SK-N-MC (cell line): Measurements from ENCODE around the gene TYW1B.
"Not testable (repeated sequence)": the region's sequence is repeated elsewhere in the genome, so short reads cannot be mapped to it uniquely, and the experiment has no call there.

Source experiments
- DNase-seq: peaks from one replicate; pipeline ENCODE4 v3.0.0-alpha.2; 2011; ENCODE audit warnings: low read depth, low spot score
- H3K27ac ChIP-seq: fragments of 200-600 bp; sonication (generic); 2 replicates; pipeline ENCODE4 v1.5.1; 2016; ENCODE audit warnings: mixed run types
- H3K36me3 ChIP-seq: fragments of 200-600 bp; sonication (generic); 2 replicates; pipeline ENCODE4 v1.6.1; 2017; ENCODE audit warnings: antibody characterized with exemption, low read length, mixed read lengths; ENCODE audit not compliant: insufficient read depth
- H3K4me3 ChIP-seq: fragments of 200-600 bp; sonication (generic); 2 replicates; pipeline ENCODE4 v1.5.1; 2016
- H3K9ac ChIP-seq: fragments of 200-600 bp; sonication (generic); 2 replicates; pipeline ENCODE4 v1.8.0; 2017; ENCODE audit warnings: mixed run types, mixed read lengths; ENCODE audit not compliant: insufficient read length
- H3K9me3 ChIP-seq: fragments of 200-600 bp; sonication (generic); 2 replicates; pipeline ENCODE4 v1.6.1; 2017; ENCODE audit warnings: low read depth, mild to moderate bottlenecking, antibody characterized with exemption, low read length, moderate library complexity, mixed read lengths
- POLR2AphosphoS5 ChIP-seq: IDR thresholded peaks from 2 replicates; pipeline ENCODE4 v1.6.1; 2012; ENCODE audit warnings: mild to moderate bottlenecking, low read depth, low read length, borderline replicate concordance

TYW1B gene, protein sequence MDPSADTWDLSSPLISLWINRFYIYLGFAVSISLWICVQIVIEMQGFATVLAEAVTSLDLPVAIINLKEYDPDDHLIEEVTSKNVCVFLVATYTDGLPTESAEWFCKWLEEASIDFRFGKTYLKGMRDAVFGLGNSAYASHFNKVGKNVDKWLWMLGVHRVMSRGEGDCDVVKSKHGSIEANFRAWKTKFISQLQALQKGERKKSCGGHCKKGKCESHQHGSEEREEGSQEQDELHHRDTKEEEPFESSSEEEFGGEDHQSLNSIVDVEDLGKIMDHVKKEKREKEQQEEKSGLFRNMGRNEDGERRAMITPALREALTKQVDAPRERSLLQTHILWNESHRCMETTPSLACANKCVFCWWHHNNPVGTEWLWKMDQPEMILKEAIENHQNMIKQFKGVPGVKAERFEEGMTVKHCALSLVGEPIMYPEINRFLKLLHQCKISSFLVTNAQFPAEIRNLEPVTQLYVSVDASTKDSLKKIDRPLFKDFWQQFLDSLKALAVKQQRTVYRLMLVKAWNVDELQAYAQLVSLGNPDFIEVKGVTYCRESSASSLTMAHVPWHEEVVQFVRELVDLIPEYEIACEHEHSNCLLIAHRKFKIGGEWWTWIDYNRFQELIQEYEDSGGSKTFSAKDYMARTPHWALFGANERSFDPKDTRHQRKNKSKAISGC

DNA sequence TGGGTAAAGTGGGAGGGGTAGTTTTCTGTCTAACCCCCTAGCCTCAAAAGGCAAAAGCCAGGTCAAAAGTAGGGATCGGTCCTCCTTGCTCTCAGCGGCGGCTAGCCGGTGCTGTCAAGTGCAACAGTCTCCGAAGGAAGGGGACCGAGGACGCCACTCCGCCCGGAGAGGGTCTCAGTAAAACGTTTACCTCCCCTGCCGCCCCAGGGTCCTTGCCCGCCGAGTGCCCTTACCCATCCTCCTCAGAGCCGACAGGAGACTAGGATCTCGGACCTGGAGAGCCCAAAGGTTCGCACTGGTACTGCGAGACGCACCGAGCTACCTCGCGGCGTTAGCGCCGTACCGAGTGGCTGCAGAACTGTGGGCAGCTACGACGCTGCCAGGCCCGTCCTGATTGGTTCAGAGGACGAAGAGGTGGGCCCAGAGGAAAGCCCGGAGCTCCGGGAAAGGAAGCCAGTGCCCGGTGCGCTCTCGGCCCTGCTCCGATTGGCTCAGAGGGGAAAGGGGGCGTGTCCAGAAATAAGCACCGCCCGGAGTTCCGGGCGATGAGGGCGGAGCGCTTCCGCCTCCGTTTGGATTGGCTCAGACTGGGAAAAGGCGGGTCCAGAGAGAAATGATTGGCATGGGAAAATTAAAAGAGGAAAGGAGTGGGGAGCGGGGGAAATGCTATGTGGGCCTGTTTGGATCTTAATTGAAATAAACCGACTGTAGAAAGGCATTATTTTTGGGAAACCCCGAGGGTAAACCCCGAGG, at the start of gene TYW1B:
Gene TYW1B, minus strand, starts transcription at position 362 of the 753 bp plus-strand sequence. Its CDS starts 125 bp downstream, at position 237.
- Histone ChIP-seq H3K4me3 (peak within 1 kb of the TSS; percentile 85), H3K36me3 (peaks cover 17% of the 10 kb centered on the region), H3K9ac (peak within 1 kb of the TSS; percentile 76)
- not testable (repeated sequence) for H3K27ac ChIP-seq, H3K9me3 ChIP-seq
- DNase-seq = peak; percentile 88
- peak; percentile 81 for TF ChIP-seq POLR2AphosphoS5

DNA sequence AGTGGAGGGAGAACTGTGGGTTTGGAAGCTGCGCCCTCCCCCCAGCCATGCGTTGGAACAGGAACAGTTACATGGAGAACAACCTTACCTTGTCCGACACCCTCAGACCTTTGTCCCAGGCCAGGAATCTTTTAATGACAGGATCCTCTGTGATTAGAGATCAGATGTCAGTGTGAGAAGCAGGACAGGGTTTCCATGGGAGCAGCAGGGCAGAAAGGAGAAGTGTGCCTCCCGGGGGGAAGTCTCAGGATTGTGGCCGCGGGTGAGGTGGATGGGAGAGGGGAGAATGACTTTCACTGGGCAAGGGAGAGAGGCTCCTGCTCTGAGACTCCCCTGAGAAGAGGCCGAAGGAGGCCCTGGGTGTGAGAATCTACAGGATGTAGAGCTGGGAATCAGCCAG, 39.6 kb upstream of the TYW1B start:
- H3K9ac ChIP-seq, H3K4me3 ChIP-seq, DNase-seq, H3K36me3 ChIP-seq, H3K9me3 ChIP-seq, H3K27ac ChIP-seq: not testable (repeated sequence)

DNA sequence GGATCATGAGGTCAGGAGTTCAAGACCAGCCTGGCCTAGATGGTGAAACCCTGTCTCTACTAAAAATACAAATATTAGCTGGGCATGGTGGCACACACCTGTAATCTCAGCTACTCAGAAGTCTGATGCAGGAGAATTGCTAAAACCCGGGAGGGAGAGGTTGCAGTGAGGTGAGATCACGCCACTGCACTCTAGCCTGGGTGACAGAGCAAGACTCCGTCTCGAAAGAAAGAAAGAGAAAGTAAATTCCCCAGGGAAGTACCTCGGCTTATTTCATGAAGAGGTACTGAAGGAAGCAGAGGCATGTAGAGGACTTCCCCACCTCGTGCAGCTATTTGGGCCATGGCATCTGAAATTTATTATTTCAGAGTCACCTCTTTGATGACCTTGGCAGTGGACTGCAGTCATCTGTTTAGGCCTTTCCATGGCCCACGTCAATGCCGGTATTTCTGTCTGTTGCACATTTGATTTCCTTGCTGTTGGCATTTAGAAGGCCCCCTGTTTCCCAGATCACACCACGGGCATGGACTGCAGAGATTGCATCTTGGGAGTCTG, 30.9 kb upstream of the TYW1B start:
- H3K9me3 ChIP-seq, H3K36me3 ChIP-seq, H3K9ac ChIP-seq, H3K27ac ChIP-seq, H3K4me3 ChIP-seq, DNase-seq: not testable (repeated sequence)

DNA sequence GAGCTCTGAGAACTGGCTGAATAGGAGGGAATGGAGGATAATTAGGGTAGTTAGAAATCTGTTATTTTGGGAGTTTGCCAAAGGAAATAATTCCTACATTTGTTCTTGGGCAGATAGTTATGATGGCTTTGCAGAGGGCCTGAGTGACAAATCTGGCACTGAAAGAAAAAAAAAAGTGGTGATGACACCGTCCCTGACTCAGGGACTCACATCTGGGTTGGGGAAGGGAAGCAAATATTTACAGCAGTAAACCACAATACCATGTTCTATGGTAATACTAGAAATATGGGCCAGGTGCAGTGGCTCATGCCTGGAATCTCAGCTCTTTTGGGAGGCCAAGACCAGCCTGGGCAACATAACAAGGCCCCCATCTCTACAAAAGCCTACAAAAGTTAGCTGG, 29.9 kb upstream of the TYW1B start:
- not testable (repeated sequence) for H3K36me3 ChIP-seq, DNase-seq, H3K4me3 ChIP-seq, H3K27ac ChIP-seq, H3K9me3 ChIP-seq, H3K9ac ChIP-seq

DNA sequence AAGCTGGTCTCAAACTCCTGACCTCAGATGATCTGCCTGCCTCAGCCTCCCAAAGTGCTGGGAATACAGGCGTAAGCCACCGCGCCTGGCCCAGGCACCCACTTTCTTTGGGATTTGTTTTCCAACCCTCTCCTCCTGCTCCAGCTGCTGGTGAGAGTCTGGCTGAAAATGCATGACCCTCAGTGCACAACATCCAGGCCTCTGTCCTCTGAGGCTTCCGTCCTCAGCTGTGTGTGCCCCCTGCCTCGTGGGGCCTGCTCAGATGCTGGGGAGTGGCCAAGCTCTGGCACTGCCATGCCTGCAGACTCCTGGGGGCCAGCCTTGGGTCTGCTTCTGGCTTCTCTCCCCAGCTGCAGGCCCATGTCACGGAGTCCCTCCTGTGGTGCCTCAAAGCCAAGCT, 27.3 kb upstream of the TYW1B start:
- not testable (repeated sequence) for H3K9me3 ChIP-seq, H3K36me3 ChIP-seq, H3K27ac ChIP-seq, H3K9ac ChIP-seq, DNase-seq, H3K4me3 ChIP-seq

DNA sequence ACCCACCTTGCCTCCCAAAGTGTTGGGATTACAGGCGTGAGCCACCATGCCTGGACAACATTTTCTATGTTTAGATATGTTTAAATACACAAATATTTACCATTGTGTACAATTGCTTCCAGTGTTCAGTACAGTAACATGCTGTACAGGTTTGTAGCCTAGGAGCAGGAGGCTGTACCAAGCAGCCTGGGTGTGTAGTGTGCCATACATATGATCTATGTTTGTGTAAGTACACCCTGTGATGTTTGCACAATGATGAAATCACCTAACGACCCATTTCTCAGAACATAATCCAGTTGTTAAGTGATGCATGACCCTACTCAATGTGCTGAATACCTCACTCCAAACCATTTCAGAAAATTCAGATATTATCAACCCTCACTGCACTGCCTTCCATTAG, 24.9 kb upstream of the TYW1B start:
- H3K36me3 ChIP-seq, H3K27ac ChIP-seq, H3K9ac ChIP-seq, H3K9me3 ChIP-seq, H3K4me3 ChIP-seq, DNase-seq: not testable (repeated sequence)

DNA sequence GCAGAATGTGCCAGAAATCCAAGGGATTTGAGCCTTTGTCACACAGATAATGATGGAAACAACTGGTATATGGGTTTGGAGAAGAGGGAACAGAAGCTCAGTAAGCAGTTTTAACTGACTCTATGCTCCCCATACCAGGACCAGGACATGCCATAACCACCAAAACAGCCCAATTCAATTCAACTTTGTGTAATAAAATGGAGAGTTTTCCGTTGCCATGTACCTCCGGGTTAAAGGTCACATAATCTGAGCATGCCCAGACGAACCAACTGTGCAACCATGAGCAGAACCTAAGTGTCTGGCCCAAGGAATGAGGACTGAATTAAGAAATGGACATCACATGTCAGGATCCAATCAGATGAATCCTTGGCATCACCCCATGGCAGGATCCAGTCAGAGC, 22.7 kb upstream of the TYW1B start:
- DNase-seq, H3K9ac ChIP-seq: not testable (repeated sequence)

DNA sequence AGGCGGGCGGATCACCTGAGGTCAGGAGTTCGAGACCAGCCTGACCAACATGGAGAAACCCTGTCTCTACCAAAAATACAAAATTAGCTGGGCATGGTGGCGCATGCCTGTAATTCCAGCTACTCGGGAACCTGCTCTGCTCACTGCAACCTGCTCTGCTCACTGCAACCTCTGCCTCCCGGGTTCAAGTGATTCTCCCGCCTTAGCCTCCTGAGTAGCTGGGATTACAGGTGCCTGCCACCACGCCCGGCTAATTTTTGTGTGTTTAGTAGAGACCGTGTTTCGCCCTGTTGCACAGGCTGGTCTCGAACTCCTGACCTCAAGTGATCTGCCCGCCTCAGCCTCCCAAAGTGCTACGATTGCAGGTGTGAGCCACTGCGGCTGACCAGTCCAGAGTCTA, 16.1 kb upstream of the TYW1B start:
- DNase-seq, H3K9ac ChIP-seq, H3K4me3 ChIP-seq, H3K36me3 ChIP-seq, H3K27ac ChIP-seq, H3K9me3 ChIP-seq: not testable (repeated sequence)

More for the DNA sequence above, 22.7 kb upstream of the TYW1B start:
- H3K36me3 ChIP-seq, H3K27ac ChIP-seq, H3K4me3 ChIP-seq, H3K9me3 ChIP-seq: not testable (repeated sequence)

DNA sequence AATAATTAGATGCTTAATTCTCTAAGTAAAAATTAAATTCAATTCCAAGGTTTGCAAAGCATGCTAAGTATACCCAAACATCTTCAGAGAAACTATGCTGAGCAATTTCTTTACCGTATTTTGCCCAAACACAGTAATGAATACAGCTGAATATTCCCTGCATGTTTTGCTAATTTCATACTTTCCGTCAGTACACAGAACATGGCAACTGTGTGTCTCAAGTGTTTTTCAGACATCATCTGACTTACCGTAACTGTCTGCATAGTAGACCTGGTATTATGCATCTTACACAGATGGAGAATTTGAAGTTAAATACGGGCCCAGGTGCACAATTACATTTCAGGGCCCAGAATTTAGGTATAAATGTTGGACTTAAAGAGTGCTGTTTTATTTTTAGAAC, 15.2 kb upstream of the TYW1B start:
- H3K27ac ChIP-seq, DNase-seq, H3K9me3 ChIP-seq, H3K36me3 ChIP-seq, H3K4me3 ChIP-seq, H3K9ac ChIP-seq: not testable (repeated sequence)

DNA sequence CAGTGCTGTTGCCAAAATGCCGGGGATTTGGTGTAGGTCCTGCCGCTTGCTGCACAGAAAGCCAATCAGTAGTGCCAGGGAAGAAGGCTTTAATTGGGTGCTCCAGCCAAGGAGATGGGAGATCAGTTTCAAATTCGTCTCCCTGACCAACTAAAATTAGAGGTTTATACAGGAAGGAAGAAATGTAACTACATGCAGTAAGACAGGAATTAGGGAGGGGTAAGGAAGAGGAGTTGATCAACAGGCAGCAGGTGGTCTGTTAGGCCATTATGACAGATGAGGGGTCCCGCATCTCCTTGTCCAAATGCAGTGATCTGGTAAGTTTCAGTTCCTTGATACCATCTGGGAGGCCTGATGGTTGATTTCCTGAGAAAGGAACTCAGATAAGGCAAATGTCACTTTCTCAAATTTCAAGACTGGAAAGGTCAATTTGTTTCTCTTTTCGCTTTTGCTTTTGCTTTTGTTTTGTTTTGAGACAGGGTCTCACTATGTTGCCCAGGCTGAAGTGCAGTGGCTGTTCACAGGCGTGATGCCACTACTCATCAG, 13.0 kb upstream of the TYW1B start:
- not testable (repeated sequence) for H3K27ac ChIP-seq, H3K36me3 ChIP-seq, H3K9me3 ChIP-seq, H3K9ac ChIP-seq, DNase-seq, H3K4me3 ChIP-seq

DNA sequence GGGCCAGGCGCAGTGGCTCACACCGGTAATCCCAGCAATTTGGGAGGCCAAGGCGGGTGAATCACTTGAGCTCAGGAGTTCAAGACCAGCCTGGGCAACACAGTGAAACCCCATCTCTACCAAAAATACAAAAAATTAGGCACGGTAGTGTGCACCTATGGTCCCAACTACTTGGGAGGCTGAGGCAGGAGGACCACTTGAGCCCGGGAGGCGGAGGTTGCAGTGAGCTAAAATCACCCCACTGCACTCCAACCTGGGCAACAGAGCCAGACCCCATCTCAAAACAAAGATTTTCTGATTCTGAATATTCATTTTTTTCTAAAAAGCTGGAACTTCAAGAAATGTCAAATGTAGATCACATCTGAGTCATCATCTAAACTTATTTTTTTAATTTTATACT, 10.3 kb upstream of the TYW1B start:
- not testable (repeated sequence) for H3K4me3 ChIP-seq, H3K27ac ChIP-seq, DNase-seq, H3K9ac ChIP-seq, H3K9me3 ChIP-seq
- peaks cover 20% of the 10 kb centered on the region; the same call in 1 of the 2 replicates for H3K36me3 ChIP-seq

DNA sequence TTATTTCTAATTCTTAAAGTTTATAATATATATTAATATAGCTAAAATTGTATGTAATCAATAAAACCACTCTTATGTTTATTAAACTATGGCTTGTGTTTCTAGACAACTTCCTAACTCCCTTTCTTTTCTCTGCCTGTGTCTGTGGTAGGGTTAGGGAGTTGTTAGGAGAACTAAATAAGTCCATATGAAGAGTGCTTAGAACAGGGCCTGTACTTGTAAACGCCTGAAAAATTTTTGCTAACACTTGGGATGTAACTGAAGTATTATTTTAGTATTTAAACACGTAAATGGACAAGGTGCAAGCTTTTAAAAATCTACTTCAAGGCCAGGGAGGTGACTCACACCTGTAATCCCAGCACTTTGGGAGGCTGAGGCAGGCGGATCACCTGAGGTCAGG, 9.3 kb upstream of the TYW1B start:
- DNase-seq, H3K4me3 ChIP-seq, H3K9me3 ChIP-seq, H3K27ac ChIP-seq, H3K9ac ChIP-seq: not testable (repeated sequence)
- peaks cover 30% of the 10 kb centered on the region for H3K36me3 ChIP-seq

DNA sequence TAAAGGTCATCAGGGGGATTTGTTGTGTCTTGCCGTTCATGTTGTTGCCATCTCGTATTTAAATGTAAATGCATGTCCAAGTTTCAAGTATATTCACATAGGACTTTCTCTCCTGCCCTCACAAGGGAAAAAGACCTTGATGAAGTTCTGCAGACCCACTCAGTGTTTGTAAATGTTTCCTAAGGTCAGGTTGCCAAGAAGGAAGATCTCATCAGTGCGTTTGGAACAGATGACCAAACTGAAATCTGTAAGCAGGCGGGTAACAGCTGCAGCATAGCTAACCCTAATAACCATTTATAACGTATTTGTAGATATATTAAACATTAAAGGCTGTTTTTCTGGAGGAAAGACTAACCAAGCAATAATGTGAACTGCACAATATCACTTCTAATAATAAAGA, 2.6 kb upstream of the TYW1B start:
- H3K36me3 ChIP-seq = peaks cover 27% of the 10 kb centered on the region
- H3K9ac ChIP-seq, DNase-seq, H3K27ac ChIP-seq, H3K9me3 ChIP-seq: not testable (repeated sequence)
- peak overlapping the region; percentile 91 for H3K4me3 ChIP-seq
